GM12892 (cell line): ENCODE data around the gene ARID1B.

ENCODE experiments used
- POLR2A ChIP-seq: IDR thresholded peaks from 2 replicates; pipeline ENCODE4 v1.6.1; 2011; ENCODE audit warnings: low read depth, low read length, control low read depth
- POLR2AphosphoS5 ChIP-seq: IDR thresholded peaks from 2 replicates; pipeline ENCODE4 v1.6.1; 2011; ENCODE audit warnings: low read depth, low read length, control low read depth
- TAF1 ChIP-seq: IDR thresholded peaks from 2 replicates; pipeline ENCODE4 v1.6.1; 2011; ENCODE audit warnings: low read depth, mild to moderate bottlenecking, control low read depth, low read length, borderline replicate concordance

DNA sequence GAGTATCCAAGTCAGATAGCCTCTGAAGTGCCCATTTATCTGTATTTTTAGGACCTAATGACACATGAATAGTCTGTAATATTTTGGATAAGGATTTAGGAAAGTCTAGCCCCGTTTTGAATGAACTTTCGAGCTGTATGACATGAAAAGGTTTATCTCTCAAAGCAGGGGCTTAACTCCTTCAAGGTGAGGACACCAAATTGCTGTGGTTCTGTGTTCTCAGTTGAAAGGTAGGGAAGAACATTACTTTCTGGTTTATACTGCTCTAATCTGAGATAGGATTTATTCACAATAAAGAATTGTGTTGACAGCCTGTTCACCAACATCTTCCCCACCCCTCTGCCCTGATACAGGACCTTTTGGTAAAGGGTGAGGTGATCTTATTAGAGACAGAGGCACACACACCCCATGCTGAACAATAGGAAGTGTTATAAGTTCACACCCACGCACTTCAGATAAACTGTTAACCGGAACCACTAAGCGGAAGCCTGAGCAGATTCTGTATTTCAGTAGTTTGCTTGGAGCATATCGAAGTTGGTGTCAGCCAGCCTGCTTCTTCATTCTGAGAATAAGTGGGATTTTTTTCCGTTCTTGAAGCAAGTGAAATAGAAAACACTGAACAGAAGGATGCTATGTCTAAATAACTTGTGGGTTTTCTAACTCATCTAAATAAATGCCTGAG is 322.9 kb downstream of the ARID1B start:
- TF ChIP-seq POLR2A, result no peak
- TF ChIP-seq POLR2AphosphoS5, result no peak
- no peak for TF ChIP-seq TAF1
